ENCODE measurements around the gene CGB8.

- TF ChIP-seq TAF1 (conservative IDR thresholded peaks at IDR 0.05) = no peak
- TF ChIP-seq, protein P1, sequence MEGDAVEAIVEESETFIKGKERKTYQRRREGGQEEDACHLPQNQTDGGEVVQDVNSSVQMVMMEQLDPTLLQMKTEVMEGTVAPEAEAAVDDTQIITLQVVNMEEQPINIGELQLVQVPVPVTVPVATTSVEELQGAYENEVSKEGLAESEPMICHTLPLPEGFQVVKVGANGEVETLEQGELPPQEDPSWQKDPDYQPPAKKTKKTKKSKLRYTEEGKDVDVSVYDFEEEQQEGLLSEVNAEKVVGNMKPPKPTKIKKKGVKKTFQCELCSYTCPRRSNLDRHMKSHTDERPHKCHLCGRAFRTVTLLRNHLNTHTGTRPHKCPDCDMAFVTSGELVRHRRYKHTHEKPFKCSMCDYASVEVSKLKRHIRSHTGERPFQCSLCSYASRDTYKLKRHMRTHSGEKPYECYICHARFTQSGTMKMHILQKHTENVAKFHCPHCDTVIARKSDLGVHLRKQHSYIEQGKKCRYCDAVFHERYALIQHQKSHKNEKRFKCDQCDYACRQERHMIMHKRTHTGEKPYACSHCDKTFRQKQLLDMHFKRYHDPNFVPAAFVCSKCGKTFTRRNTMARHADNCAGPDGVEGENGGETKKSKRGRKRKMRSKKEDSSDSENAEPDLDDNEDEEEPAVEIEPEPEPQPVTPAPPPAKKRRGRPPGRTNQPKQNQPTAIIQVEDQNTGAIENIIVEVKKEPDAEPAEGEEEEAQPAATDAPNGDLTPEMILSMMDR (IDR thresholded peaks at IDR 0.05; ENCODE audit: low read depth, low read length, missing input control) = no peak
- TF ChIP-seq, protein P2, sequence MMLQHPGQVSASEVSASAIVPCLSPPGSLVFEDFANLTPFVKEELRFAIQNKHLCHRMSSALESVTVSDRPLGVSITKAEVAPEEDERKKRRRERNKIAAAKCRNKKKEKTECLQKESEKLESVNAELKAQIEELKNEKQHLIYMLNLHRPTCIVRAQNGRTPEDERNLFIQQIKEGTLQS (IDR thresholded peaks at IDR 0.05) = no peak
- TF ChIP-seq RAD21 (IDR thresholded peaks at IDR 0.05) = no peak
- TF ChIP-seq REST (IDR thresholded peaks at IDR 0.05) = no peak
- no peak for TF ChIP-seq SP1 (IDR thresholded peaks at IDR 0.05)
- TF ChIP-seq MAX (IDR thresholded peaks at IDR 0.05) = no peak
- no peak for TF ChIP-seq FOXA1 (IDR thresholded peaks at IDR 0.05)
- no peak for TF ChIP-seq FOXA2 (IDR thresholded peaks at IDR 0.05)
- no peak for TF ChIP-seq JUND (IDR thresholded peaks at IDR 0.05)
Measured at GRCh38 chr19:49061445-49061844, 12.5 kb upstream of the CGB8 start.

Data from liver (tissue), 3 donors.